ENCODE results near the gene FUT6. TPM values are rescaled to one million over a fixed set of nuclear protein-coding genes. Genes with fewer than 3 reads are reported as not detected.
"Not testable (repeated sequence)": the region's sequence is repeated elsewhere in the genome, so short reads cannot be mapped to it uniquely, and the experiment has no call there.

The FUT6 gene
- total and polyA plus RNA-seq, 5 experiments from 2014 or later: not detected

DNA sequence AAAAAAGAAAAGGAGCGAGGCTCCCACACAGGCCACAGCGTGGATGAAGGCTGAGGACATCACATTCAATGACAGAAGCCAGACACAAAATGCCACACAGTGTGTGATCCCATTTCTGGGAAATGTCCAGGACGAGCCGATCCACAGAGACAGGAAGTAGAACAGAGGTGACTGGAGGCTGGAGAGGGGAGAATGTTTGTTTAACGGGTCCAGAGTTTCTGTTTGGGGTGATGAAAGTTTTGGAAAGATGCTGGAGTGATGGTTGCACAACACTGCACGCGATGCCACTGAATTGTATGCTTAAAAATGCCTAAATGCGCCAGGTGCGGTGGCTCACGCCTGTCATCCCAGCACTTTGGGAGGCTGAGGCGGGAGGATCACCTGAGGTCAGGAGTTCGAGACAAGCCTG lies 31.5 kb upstream of the FUT6 start:
- H3K27ac Mint-ChIP-seq: no peak overlapping the region
- POLR2A ChIA-PET: interaction anchor here (0.7 kb wide), 1 partner anchor 44 kb away, joined by 4 read pairs; no protein-coding TSS in a partner anchor
- no peak for DNase-seq
- no peaks in the 10 kb centered on the region for H3K9me3 Mint-ChIP-seq
- ATAC-seq: no peak
- peaks cover 0 to 5% (median 0%) of the 10 kb centered on the region in 5 donors for H3K27me3 Mint-ChIP-seq
- H3K36me3 Mint-ChIP-seq: no peaks in the 10 kb centered on the region
- H3K4me1 Mint-ChIP-seq: no peaks in the 10 kb centered on the region
- no peak overlapping the region for H3K4me3 Mint-ChIP-seq

DNA sequence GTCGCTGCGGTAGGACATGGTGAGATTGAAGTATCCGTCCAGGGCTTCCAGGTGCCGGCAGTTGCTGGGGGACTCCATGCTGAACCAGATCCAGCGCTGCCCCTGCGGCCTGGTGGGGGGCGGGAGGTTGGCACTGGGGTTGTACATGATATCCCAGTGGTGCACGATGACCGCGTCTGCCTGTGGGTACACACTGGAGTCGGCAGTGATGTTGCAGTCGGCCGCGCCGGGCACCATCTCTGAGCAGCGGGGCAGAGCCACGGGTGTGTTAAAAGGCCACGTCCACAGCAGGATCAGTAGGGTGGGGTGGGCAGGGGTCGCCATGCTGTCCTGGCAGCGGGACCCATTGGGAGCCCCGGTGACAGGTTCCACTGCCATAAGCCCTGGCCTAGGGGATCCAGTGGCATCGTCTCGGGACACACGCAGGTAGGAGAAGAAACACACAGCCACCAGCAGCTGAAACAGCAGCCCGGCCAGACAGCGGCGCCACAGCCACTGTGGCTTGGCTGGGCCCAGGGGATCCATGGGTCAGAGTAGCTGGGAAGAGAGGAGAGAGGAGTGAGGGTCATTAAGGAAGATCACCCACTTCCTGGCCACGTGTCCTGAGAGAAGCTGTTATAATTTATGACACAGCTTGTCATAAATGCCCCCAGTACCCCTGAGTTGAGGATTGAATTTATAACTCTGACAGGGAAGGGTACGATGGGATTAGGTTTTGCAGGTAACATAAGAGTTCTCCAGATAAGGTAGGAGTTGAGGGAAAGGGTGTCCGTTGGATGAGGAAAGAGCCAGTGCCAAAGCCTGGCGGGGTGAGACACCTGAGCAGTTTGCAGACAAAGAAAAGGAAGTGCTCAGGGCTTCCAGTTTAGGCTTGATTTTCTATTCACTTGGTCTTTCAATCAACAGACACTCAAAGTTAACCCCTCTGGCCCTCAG lies 28.0 kb upstream of the FUT6 start:
- DNase-seq (no peak), ATAC-seq (no peak)
- H3K4me3 Mint-ChIP-seq: no peak overlapping the region
- POLR2A ChIA-PET: no interaction called here
- H3K27me3 Mint-ChIP-seq: peaks cover 0 to 11% (median 4%) of the 10 kb centered on the region in 5 donors
- H3K27ac Mint-ChIP-seq: peak overlapping the region in 1 of 10 donors; percentile 4
- H3K36me3 Mint-ChIP-seq: no peaks in the 10 kb centered on the region
- no peaks in the 10 kb centered on the region for H3K9me3 Mint-ChIP-seq
- peaks cover 0 to 6% (median 0%) of the 10 kb centered on the region in 4 donors for H3K4me1 Mint-ChIP-seq

DNA sequence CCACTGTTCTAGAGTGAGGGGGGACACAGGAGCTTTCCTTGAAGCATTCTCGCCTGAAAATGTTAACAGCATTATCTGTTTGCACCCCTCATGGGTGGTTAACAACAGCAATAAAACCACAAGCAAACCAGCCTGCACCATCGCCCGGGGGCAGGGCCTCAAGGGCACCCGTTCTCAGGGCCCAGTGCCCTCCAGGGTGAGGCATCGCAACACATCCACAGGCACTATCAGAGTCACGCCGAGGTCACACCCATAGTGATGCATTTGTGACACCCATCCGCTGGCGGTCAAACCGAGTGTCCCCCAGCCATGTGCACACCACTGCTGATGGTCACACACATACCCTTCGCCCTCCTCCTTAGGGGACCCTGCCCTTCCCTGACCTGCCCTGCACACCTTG lies 26.3 kb upstream of the FUT6 start:
- Mint-ChIP-seq H3K9me3 (no peaks in the 10 kb centered on the region), H3K27ac (peak overlapping the region in 1 of 10 donors; percentile 33), H3K27me3 (peaks cover 1 to 11% (median 6%) of the 10 kb centered on the region in 5 donors), H3K36me3 (no peaks in the 10 kb centered on the region), H3K4me1 (peaks cover 0 to 6% (median 0%) of the 10 kb centered on the region in 4 donors), H3K4me3 (peak overlapping the region in 1 of 10 donors; percentile 34)
- POLR2A ChIA-PET: no interaction called here
- ATAC-seq: no peak
- no peak for DNase-seq

DNA sequence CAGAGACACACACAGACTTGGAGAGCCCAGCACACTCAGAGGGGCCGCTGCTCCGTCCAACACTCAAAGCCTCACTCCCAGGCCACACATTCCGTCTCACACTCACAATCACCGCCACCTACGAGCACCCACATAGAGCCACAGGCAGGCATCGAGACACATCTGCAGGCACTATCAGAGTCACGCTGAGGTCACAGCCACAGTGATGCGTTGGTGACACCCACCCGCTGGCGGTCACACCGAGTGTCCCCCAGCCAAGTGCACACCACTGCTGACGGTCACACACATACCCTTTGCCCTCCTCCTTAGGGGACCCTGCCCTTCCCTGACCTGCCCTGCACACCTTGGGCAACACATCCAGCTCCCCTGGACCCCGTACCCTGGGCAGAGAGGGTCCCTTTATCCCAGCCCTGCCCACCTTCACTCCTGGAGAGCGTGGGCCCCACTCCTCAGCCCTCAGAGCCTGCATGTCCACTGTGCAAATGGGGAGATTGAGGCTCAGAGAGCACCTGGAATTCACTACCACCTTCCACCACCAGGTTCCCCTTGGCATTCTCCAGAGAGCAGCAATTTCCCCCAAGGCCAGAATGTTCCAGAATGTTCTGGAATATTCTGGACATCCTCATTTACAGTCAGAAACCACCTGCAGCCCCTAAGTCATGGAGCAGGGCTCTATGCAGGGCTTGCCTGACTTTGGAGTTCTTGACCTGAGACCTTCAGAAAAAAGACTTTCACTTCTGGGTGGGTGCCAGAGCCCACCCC lies 25.4 kb upstream of the FUT6 start:
- H3K36me3 Mint-ChIP-seq: no peaks in the 10 kb centered on the region
- peaks cover 0 to 6% (median 0%) of the 10 kb centered on the region in 4 donors for H3K4me1 Mint-ChIP-seq
- DNase-seq (no peak), ATAC-seq (no peak)
- H3K27me3 Mint-ChIP-seq: peaks cover 1 to 11% (median 7%) of the 10 kb centered on the region in 5 donors
- POLR2A ChIA-PET: no interaction called here
- peak overlapping the region in 1 of 10 donors; percentile 52 for H3K27ac Mint-ChIP-seq
- no peaks in the 10 kb centered on the region for H3K9me3 Mint-ChIP-seq
- H3K4me3 Mint-ChIP-seq: no peak overlapping the region

DNA sequence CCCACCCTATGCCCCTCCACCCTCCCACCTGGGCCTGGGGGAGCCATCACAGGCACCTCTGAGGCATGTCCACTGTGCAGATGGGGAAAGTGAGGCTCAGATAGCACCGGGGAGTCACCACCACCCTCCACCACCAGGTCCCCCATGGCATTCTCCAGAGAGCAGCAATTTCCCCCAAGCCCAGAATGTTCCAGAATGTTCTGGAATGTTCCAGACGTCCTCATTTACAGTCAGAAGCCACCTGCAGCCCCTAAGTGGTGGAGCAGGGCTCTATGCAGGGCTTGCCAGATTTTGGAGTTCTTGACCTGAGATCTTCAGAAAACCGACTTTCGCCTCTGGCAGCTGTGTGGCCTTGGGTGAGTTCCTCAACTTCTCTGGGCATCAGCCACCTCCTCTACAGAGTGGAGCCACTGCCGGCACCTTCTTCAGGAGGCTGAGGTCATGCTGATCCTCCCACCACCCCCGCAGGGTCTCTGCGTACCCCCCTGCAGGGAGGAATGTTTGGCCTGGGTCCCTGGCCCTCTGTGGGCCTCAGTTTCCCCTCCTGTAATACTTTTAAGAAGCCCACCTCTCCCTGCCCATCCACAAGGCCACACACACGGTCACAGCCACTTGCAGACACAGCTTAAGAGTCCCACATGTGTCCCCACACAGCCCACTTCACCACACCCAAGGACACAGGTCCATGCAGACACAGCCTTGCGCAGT lies 24.7 kb upstream of the FUT6 start:
- no peak for DNase-seq
- Mint-ChIP-seq H3K36me3 (no peaks in the 10 kb centered on the region), H3K27ac (peak overlapping the region in 1 of 10 donors; percentile 57), H3K4me3 (no peak overlapping the region), H3K9me3 (no peaks in the 10 kb centered on the region), H3K27me3 (peaks cover 1 to 11% (median 7%) of the 10 kb centered on the region in 5 donors), H3K4me1 (peaks cover 0 to 6% (median 0%) of the 10 kb centered on the region in 4 donors)
- ATAC-seq: no peak
- POLR2A ChIA-PET: no interaction called here

DNA sequence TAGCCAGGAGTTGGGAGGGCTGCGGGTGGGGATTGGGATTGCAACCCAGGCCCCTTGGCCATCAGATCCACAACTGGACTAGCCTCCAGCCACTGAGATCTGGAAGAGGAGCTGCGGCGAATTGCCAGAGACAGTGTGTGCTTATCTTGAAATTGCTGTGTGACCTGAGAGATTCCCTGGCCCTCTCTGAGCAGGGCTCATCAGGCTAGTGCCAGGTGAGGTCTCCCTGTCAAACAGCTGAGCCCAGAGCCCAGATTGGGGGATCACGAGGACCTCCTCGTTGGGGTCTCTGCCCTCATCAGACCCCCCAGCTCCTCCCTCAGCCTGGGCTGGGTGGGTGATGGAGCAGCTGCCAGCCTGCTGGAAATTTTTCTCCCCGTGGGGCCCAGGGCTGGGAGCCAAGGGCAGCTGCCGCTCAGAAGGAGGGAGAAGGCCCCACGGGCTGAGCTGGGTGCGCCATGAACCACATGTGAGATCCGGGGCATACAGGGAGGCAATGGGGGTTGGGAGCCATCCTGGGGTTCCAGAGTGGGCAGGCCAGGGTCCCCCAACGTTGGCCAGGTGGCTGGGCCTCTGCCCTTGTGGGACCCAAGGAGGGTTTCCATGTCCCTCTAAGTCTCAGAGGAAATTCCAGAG lies 23.6 kb upstream of the FUT6 start:
- no peaks in the 10 kb centered on the region for H3K9me3 Mint-ChIP-seq
- ATAC-seq: no peak
- DNase-seq: no peak
- H3K27ac Mint-ChIP-seq: no peak overlapping the region
- POLR2A ChIA-PET: no interaction called here
- no peak overlapping the region for H3K4me3 Mint-ChIP-seq
- H3K36me3 Mint-ChIP-seq: no peaks in the 10 kb centered on the region
- peaks cover 0 to 6% (median 0%) of the 10 kb centered on the region in 4 donors for H3K4me1 Mint-ChIP-seq
- H3K27me3 Mint-ChIP-seq: peaks cover 1 to 11% (median 7%) of the 10 kb centered on the region in 5 donors

DNA sequence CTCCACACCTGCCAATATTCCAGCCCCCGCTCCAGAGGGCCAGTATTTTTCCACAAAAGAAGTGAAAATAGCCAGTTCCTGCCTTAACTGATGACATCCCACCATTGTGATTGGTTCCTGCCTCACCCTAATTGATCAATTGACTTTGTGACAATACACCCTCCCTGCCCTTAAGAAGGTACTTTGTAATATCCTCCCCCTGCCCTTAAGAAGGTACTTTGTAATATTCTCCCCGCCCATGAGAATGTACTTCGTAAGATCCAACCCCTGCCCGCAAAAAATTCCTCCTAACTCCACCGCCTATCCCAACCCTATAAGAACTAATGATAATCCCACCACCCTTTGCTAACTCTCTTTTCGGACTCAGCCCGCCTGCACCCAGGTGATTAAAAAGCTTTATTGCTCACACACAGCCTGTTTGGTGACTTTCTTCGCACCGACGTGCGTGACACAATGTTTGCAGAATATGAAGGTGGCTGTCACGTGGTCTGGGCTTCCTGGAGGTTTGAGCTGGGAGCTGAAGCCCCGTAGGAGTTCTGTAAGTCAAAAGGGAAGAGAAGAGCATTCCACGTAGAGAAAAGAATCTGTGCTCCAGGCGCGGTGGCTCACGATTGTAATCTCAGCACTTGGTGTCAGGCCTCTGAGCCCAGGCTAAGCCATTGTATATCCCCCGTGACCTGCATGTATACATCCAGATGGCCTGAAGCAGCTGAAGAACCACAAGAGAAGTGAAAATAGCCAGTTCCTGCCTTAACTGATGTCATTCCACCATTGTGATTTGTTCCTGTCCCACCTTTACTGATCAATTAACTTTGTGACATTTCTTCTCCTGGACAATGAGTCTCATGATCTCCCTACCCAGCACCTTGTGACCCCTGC lies 17.9 kb upstream of the FUT6 start:
- H3K27me3 Mint-ChIP-seq: peaks cover 0 to 3% (median 0%) of the 10 kb centered on the region in 5 donors
- ATAC-seq (no peak), DNase-seq (no peak)
- H3K36me3 Mint-ChIP-seq: no peaks in the 10 kb centered on the region
- H3K4me1 Mint-ChIP-seq: peaks cover 0 to 5% (median 0%) of the 10 kb centered on the region in 4 donors
- H3K9me3 Mint-ChIP-seq: no peaks in the 10 kb centered on the region
- no peak overlapping the region for H3K27ac Mint-ChIP-seq
- H3K4me3 Mint-ChIP-seq: no peak overlapping the region
- POLR2A ChIA-PET: no interaction called here

DNA sequence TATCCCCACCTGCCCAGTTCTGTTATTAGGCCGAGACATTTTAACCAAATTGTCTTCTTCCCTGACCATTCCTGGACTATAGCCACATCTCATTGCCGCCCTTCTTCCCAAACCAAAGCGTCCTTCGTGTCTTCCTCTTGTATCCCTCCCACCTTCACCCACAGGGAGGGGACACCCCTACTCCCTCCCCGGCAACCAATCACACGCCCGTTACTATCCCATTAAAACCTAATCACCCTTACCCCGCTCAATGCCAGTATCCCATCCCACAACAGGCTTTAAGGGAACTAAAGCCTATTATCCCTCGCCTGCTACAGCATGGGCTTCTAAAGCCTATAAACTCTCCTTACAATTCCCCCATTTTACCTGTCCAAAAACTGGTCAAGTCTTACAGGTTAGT lies 15.6 kb upstream of the FUT6 start:
- POLR2A ChIA-PET, H3K9me3 Mint-ChIP-seq, H3K4me3 Mint-ChIP-seq, H3K36me3 Mint-ChIP-seq, H3K4me1 Mint-ChIP-seq, DNase-seq, H3K27ac Mint-ChIP-seq, H3K27me3 Mint-ChIP-seq, ATAC-seq: not testable (repeated sequence)

DNA sequence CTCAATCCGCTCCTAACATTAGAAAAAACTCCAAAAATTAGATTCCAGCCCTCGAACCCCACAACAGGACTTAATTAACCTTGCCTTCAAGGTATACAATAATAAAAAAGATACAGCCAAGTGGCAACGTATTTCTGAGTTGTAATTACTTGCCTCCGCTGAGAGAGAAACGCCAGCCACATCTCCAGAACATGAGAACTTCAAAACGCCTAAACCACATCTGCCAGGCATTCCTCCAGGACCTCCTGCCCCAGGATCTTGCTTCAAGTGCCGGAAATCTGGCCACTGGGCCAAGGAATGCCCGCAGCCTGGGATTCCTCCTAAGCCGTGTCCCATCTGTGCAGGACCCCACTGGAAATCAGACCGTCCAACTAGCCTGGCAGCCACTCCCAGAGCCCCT lies 14.6 kb upstream of the FUT6 start:
- H3K9me3 Mint-ChIP-seq, H3K4me3 Mint-ChIP-seq, POLR2A ChIA-PET, H3K36me3 Mint-ChIP-seq, ATAC-seq, H3K27me3 Mint-ChIP-seq, H3K27ac Mint-ChIP-seq, DNase-seq, H3K4me1 Mint-ChIP-seq: not testable (repeated sequence)

DNA sequence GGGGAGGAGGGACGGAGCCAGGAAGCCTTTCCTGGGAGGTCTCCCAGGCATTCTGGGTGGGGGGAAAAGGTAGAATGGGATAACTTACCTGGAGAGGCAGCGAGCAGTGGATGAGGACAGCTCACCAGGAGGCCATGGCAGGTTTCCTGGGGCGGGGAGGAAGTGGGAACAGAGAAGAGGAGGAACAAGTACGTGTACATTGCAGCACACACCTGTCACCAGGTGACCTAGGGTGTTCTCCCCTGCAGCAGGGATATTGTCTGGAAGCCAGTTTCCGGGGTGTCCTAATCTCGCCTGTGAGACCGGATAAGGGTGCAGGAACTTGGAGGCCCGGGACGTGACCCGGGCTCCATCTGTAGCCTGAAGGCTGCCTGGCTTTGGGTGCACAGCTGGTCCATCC lies 11.8 kb upstream of the FUT6 start, which contains the start of gene FUT3:
Gene FUT3 (minus strand): TSS at position 148 of the 400 bp plus-strand sequence.
- H3K27ac Mint-ChIP-seq: peak within 1 kb of the TSS in 4 of 10 donors; percentile 14 to 58 (median 22)
- H3K36me3 Mint-ChIP-seq: no peaks in the 10 kb centered on the region
- H3K9me3 Mint-ChIP-seq: no peaks in the 10 kb centered on the region
- H3K4me3 Mint-ChIP-seq: no peak within 1 kb of the TSS
- no peaks in the 10 kb centered on the region for H3K27me3 Mint-ChIP-seq
- H3K4me1 Mint-ChIP-seq: peaks cover 0 to 7% (median 5%) of the 10 kb centered on the region in 4 donors
- DNase-seq (no peak), ATAC-seq (no peak)
- POLR2A ChIA-PET: no interaction called here

DNA sequence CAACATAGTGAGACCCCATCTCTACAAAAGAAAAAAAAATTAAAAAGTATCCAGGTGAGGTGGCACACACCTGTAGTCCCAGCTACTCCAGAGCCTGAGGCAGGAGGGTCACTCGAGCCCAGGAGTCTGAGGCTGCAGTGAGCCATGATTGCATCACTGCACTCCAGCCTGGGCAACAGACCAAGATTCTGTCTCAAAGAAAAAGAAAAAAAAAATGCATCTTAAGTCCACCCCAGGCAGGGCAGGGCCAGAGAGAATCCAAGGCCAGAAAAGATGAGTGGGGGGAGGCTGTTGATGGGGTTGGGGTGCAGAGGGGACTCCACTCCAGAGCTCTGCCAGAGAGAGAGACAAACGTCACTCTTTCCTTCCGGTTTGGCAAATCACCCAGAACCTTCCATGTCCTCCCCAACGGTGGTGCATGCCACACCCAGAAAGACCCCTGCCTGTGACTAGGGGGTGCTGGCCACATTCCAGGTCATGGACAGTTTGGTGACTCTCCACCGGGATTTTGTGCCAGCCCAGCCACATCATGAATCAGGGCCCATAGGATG lies 11.3 kb upstream of the FUT6 start:
- ATAC-seq (no peak), DNase-seq (no peak)
- Mint-ChIP-seq H3K9me3 (no peaks in the 10 kb centered on the region), H3K27me3 (no peaks in the 10 kb centered on the region), H3K27ac (peak overlapping the region in 2 of 10 donors; percentile 14 to 24), H3K36me3 (no peaks in the 10 kb centered on the region), H3K4me1 (peaks cover 0 to 7% (median 5%) of the 10 kb centered on the region in 4 donors), H3K4me3 (no peak overlapping the region)
- POLR2A ChIA-PET: no interaction called here

Measured in naive thymus-derived CD8-positive, alpha-beta T cell (primary cell).